ENCODE data around the gene PMAIP1. TPM values are rescaled to one million over a fixed set of nuclear protein-coding genes. Genes with fewer than 3 reads are reported as not detected.

Gene PMAIP1
- total and polyA plus RNA-seq, 2 of the 8 experiments (the other 6 are each of a cell fraction or from before 2014, with no cell fraction given), result 51.7 to 84.1 TPM

DNA sequence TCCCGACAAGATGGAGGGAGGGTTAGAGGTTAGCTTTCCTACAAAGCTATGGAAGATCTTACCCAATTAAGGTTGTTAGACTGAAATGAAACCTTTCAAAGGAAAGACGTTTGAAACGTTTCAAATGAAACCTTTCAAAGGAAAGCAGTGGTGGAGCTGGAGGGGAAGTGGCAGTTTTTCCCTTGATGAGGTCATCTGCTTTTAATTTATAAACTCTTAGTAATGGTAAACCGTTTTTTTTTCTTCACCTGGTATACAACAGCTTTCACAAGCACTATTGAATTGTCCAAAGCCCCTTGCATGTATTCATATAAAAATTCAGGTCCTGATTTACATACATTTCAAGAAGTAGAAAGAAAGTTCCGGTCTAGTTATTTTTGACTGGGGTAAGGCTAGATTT is 7.4 kb downstream of the PMAIP1 start (continued):
- TF ChIP-seq SP1 (IDR thresholded peaks at IDR 0.05; ENCODE audit: low read depth, low read length) (no peak), JUND (IDR thresholded peaks at IDR 0.05; ENCODE audit: low read length) (no peak), BCL11A (IDR thresholded peaks at IDR 0.05; ENCODE audit: low read depth in 2 of 2, low read length in 2 of 2) (no peak), POLR2A (IDR thresholded peaks at IDR 0.05; ENCODE audit: control extremely low read depth in 1 of 2, low read depth in 2 of 2, low read length in 2 of 2) (no peak), HDAC6 (IDR thresholded peaks at IDR 0.05; ENCODE audit: low read depth, low read length) (no peak), GABPA (IDR thresholded peaks at IDR 0.05; ENCODE audit: borderline replicate concordance, insufficient read depth, low read length) (no peak), SAP30 (IDR thresholded peaks at IDR 0.05; ENCODE audit: insufficient read depth, insufficient replicate concordance, low read length) (no peak)
